CD4-positive, alpha-beta T cell treated with Interleukin-15 for 1 hour (primary cell): ENCODE measurements around the gene SYNGR4.
"Not testable (repeated sequence)": the region's sequence is repeated elsewhere in the genome, so short reads cannot be mapped to it uniquely, and the experiment has no call there.

Experiments used
- DNase-seq: peaks from one replicate; pipeline ENCODE4 v3.0.0-alpha.2; 2020

SYNGR4 gene

DNA sequence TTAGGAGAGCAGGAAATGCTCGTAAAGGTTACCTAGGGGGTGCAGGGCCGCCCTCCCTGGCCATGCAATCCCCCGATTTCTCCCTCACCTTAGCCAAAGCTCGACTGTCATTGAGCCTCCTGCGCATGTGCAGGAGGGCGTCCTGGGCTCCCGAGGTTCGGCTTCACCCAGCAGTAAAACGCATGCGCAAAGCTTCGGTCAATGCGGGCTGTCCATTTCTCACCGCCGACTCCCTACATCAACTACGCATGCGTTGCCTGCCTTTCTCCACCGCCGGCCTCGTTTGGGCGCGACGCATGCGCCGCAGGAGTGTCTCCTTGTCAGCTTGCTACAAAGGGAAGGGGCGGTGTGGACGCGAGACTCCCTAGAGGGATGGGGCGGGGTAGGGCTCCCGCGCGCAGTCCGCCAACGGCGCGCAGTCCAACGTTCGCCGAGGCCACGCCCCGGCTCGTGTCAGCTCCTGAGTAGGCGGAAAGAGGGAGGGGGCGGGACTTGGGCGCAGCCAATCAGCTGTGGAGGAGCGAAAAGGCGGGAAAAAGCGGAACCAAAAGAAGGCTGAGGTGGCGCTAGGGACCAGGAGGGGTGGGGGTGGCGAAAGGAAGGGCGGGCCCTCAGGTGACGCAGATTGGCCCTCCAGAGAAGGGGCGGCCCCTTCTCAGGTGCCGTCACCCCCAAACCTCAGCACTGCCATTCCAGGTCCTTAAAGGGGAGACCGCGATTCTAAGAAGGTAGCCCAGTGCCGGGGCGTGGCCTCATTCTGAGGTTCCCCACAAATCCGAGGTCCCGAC lies at the start of gene SYNGR4, which contains the start of gene TMEM143:
Gene SYNGR4, plus strand, starts transcription at position 558 of the 788 bp plus-strand sequence. CDS start 1,476 bp downstream, outside the sequence.
Gene TMEM143, minus strand, starts transcription at position 131 of the 788 bp plus-strand sequence. Its CDS starts 20 bp downstream, at position 111.
- DNase-seq = peak; percentile 100

DNA sequence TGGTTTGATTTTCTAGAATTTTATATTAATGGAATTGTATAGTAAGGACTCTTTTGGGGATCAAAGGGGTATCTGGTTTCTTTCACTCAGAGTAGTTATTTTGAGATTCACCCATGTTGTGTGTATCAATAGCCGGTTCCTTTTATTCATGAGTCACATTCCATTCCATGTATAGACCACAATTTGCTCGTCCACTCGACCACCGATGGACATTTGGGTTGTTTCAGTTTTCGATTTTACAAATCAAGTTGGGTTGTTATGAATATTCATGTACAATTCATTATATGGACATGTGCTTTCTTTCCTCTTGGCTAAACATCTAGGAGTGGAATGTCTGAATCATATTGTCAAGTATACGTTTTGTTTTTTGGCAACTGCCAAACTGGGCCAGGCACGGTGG lies 48.5 kb upstream of the SYNGR4 start:
- DNase-seq = no peak

- not testable (repeated sequence) for DNase-seq
These were observed 46.5 kb upstream of the SYNGR4 start for GRCh38 chr19:48317708-48317960.

- no peak for DNase-seq
These were observed 45.7 kb upstream of the SYNGR4 start for GRCh38 chr19:48318286-48318987.

GRCh38 chr19:48319647-48320541 lies 44.3 kb upstream of the SYNGR4 start:
- peak; percentile 73 for DNase-seq

GRCh38 chr19:48321372-48321621 lies 42.9 kb upstream of the SYNGR4 start:
- DNase-seq = peak; percentile 99

GRCh38 chr19:48321622-48322591 lies 42.3 kb upstream of the SYNGR4 start:
- peak; percentile 99 for DNase-seq

GRCh38 chr19:48325265-48325910 lies 38.8 kb upstream of the SYNGR4 start, which contains the start of gene EMP3:
TSS of gene EMP3 (plus strand) at chr19:48325552. CDS start at chr19:48326845, 1,293 bp downstream.
- peak; percentile 90 for DNase-seq

GRCh38 chr19:48329167-48329891 lies 34.8 kb upstream of the SYNGR4 start:
- peak; percentile 56 for DNase-seq

DNA sequence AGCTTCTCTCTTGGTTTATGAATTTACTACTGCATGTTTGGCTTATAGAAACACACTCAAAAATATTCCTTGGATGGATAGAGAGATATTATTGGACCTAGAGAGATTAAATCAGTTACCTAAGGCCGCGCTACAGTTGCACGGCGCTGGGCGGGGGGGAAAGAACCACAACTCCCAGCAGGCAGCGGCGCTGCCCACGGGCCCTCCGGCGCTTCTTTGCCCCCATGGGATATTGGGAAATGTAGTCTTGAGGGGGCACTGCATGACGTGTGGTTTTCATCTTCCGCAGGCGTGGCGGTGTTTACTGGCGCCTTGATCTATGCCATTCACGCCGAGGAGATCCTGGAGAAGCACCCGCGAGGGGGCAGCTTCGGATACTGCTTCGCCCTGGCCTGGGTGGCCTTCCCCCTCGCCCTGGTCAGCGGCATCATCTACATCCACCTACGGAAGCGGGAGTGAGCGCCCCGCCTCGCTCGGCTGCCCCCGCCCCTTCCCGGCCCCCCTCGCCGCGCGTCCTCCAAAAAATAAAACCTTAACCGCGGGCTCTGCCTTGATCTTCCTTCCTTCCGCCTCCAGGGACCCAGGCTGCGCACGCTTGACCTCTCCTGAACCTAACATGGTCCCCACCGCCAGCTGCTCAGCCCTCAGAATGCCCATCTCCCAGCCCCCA lies 34.0 kb upstream of the SYNGR4 start:
- DNase-seq = peak; percentile 87

DNA sequence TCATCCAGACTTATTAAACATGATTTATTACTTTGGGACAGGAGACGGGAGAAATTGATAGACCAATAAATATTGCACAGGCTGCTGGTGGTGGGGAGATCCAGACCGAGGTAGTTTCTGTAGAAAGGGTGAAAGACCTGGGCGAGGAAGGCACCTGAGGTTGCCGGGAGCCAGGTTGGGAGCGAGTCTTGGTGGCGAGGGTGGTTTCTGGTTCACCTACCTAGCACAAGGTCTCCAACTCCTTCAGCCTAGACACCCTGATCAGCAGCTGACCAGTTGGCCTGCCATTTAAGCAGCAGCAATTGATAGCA lies 31.9 kb upstream of the SYNGR4 start:
- no peak for DNase-seq

- DNase-seq = peak; percentile 99
These were observed 31.3 kb upstream of the SYNGR4 start for GRCh38 chr19:48332662-48333466.

DNA sequence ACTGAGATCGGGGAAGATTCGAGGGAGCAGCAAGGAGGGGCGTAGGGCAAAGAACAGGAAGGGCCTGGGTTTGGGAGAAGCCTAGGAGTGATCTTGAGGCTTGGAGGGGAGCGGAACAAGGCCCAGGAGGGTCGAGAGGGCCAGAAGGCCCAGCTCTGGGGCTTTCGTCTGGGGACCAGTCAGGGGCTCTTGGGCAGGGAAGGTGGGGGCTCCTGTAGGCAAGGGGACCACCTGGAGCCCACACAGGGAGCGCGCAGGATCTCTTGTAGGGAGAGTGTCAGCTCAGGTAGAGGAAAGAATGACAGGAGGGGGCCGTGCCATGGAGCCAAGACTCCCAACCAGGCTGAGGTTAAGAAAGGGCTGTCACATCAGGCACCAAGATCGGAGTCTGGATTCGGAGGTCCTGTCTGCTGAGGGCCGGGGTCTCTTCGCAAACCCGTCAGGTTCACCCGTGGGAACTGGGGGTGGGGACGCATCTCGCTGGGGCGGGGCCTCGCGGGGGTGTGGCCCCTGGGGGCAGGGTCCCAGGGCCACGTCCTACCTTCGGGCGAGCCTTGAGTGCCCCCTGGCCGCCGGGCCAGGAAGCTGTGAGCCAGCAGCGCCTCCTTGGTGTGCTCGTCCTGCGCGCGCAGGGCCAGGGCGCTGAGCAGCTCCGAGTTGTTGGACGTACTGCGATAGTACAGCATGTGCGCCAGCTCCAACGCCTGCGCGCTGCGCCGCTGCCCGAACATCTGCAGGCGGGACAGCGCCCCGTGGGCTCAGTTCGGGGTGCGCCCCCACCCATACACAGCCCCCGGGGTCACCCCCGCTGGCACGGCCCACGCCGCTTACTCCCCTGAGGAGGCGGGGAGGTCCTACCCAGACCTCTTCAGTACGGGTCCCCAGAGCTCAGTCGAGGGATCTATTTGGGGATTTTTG lies 30.4 kb upstream of the SYNGR4 start:
- peak; percentile 96 for DNase-seq

GRCh38 chr19:48338253-48338755 lies 25.9 kb upstream of the SYNGR4 start:
- no peak for DNase-seq

DNA sequence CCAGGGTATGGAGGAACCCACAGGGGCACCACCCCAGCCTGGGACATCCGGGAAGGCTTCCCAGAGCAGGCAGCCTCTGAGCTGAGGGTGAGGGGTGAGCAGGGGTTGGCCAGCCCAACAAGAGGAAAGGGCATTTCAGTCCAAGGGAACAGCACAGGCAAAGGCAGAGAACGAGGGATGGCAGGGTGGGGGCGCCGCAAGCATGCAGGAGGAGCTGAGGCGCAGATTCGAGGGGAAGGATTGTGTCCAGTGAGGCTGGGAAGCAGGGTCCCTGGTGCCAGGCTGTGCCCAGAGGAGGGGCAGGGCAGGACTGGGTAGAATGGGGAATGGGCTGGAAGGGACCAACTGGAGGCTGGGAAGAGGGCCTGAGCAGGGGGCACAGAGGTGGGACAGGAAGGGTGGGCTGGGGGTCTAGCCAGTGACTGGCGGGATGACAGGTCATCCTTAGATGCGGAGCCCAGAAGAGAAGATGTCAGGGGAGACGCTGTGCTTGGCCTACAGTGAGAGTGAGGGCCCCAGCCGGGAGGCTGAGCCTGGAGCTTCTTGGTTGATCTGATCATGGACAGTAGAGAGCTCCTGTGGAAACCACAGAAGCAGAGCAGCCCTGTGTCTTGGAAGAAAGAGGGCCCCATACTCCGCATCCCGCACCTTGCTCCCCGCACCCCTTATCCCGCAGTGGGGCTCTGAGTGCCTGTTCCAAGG lies 25.2 kb upstream of the SYNGR4 start:
- DNase-seq = no peak

- DNase-seq = no peak
These were observed 23.2 kb upstream of the SYNGR4 start for GRCh38 chr19:48340995-48341394.

DNA sequence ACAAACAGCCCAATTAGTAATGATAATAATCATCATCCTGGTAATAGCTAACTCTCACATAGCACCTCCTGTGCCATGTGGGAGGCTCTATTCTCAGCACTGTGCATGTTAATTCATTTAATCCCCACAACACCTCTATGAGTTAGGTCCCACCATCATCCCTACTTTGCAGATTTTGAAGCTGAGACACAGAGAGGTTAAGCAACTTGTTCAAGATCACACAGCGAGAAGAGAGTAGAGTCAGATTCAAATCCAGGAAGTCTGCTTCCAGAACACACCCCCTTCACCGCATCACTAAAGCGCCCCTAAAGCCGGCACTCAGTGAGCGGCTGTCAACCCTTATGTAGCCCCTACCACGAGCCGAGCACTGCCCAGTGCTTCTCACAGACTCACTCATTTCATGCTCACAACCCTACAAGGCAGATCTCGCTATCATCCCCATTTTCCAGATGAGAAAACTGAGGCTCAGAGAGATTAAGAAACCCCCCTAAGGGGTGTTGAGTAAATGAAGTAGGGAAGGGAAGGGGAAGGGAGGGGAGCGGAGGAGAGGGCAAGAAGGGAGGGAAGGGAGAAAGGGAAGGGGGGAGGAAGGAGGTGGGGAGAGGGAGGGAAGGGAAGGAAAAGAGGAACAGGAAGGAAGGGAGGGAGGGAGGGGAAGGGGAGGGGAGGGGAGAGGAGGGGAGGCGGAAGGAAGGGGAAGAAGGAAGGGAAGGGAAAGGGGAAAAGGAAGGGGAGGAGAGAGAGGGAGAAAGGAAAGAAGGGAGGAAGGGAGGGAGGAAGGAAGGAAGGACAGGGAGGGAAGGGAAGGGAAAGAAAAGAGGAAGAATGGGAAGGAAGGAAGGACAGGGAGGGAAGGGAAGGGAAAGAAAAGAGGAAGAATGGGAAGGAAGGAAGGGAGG lies 22.4 kb upstream of the SYNGR4 start:
- DNase-seq = no peak
